HCT116 (cell line): ENCODE results near the gene TAF3. TPM values are rescaled to one million over a fixed set of nuclear protein-coding genes. Genes with fewer than 3 reads are reported as not detected.

Experiments used
- ATAC-seq: fragments of 200-7000 bp; cut with Tn5 transposase; 2 replicates; pipeline ENCODE4 v1.9.1; 2020; ENCODE audit warnings: mild to moderate bottlenecking, moderate library complexity
- BruUV-seq: library from RNA; stranded (reverse); fragments of 400-500 nt; replicated peaks from 2 replicates; lab custom pipeline; 2021; lab: Mats Ljungman, UMichigan
- CTCF ChIA-PET: fragments of 300-600 bp; sonication (Branson Sonifier 250); formaldehyde crosslinking; loops from one replicate; lab custom pipeline; 2021; ENCODE audit warnings: antibody characterized with exemption; lab: Charles Lee
- POLR2A ChIA-PET: fragments of 300-600, 350-600 bp; sonication (Branson Sonifier 250); formaldehyde crosslinking; loops from one replicate; lab custom pipeline; 2021; ENCODE audit warnings: antibody characterized with exemption; lab: Charles Lee
- RAD21 ChIA-PET, 2 experiments: fragments of 300-600 bp; sonication (Branson Sonifier 250); formaldehyde crosslinking; loops; one replicate each; lab custom pipeline; 2023; ENCODE audit warnings: low total read pairs in 2 of 2; ENCODE audit not compliant: uncharacterized antibody in 2 of 2, unreplicated experiment in 2 of 2, low non-redundant PET in 1 of 2; lab: Charles Lee
- DNase-seq: peaks from one replicate; pipeline ENCODE4 v3.0.0-alpha.2; 2010; ENCODE audit warnings: low read depth, low spot score
- H2AFZ ChIP-seq: fragments of 200-600 bp; shearing (Covaris generic), sonication (generic); 2 replicates; pipeline ENCODE4 v1.6.1; 2017; ENCODE audit warnings: low read depth, mixed run types, mixed read lengths, antibody characterized with exemption, low read length; ENCODE audit not compliant: poor library complexity, severe bottlenecking
- H3K27ac ChIP-seq: 2 replicates; pipeline ENCODE4 v1.5.1; 2012; ENCODE audit warnings: low read depth, low read length
- H3K27me3 ChIP-seq: fragments of 200-600 bp; sonication (generic); 2 replicates; pipeline ENCODE4 v1.6.1; 2016; ENCODE audit warnings: mixed run types, low read length, mixed read lengths; ENCODE audit not compliant: insufficient read depth
- H3K36me3 ChIP-seq, 2 experiments: fragments of 200-500 bp in 1 of 2; fragments of 200-600 bp in 1 of 2; sonication (Bioruptor generic) in 1 of 2; sonication (generic) in 1 of 2; 2 replicates each; pipeline versions ENCODE4 v1.5.1 to v1.6.1; 2014 to 2016; ENCODE audit warnings: low read length in 2 of 2, inconsistent platforms in 1 of 2, mixed read lengths in 1 of 2, mixed run types in 1 of 2; ENCODE audit not compliant: insufficient read depth in 2 of 2, control insufficient read depth in 1 of 2
- H3K4me1 ChIP-seq, 2 experiments: fragments of 200-600 bp in 1 of 2; sonication (generic) in 1 of 2; 2 replicates each; pipeline versions ENCODE4 v1.5.1 to v1.6.1; 2012 to 2017; ENCODE audit warnings: low read length in 2 of 2, inconsistent platforms in 1 of 2, mild to moderate bottlenecking in 1 of 2, mixed read lengths in 1 of 2, mixed run types in 1 of 2, moderate library complexity in 1 of 2; ENCODE audit not compliant: insufficient read depth in 2 of 2, control insufficient read depth in 1 of 2
- H3K4me2 ChIP-seq: fragments of 200-600 bp; sonication (generic); 2 replicates; pipeline ENCODE4 v1.6.1; 2017; ENCODE audit warnings: mixed run types, low read length, mixed read lengths
- H3K4me3 ChIP-seq, 2 experiments: fragments of 200-600 bp in 1 of 2; sonication (generic) in 1 of 2; replicated peaks in 1 of 2; 2 replicates each; pipeline ENCODE4 v1.5.1; 2011 to 2016; ENCODE audit warnings: low read length in 2 of 2, control low read depth in 1 of 2, low read depth in 1 of 2, mild to moderate bottlenecking in 1 of 2, mixed read lengths in 1 of 2, mixed run types in 1 of 2
- H3K79me2 ChIP-seq: fragments of 200-600 bp; sonication (generic); 2 replicates; pipeline ENCODE4 v1.6.1; 2017; ENCODE audit warnings: mild to moderate bottlenecking, mixed run types, low read length, moderate library complexity, mixed read lengths; ENCODE audit not compliant: insufficient read depth
- H3K9ac ChIP-seq: fragments of 200-600 bp; sonication (generic); 2 replicates; pipeline ENCODE4 v1.6.1; 2016; ENCODE audit warnings: low read length, mixed read lengths
- H3K9me2 ChIP-seq: fragments of 200-600 bp; sonication (generic), shearing (Covaris generic); 2 replicates; pipeline ENCODE4 v1.6.1; 2017; ENCODE audit warnings: mixed run types, mild to moderate bottlenecking, moderate library complexity; ENCODE audit not compliant: insufficient read depth
- H3K9me3 ChIP-seq, 2 experiments: fragments of 200-500 bp in 1 of 2; fragments of 200-600 bp in 1 of 2; sonication (Bioruptor generic) in 1 of 2; sonication (generic) in 1 of 2; 2 replicates each; pipeline ENCODE4 v1.6.1; 2014 to 2017; ENCODE audit warnings: low read length in 2 of 2, mixed read lengths in 2 of 2, inconsistent platforms in 1 of 2, low read depth in 1 of 2, mild to moderate bottlenecking in 1 of 2, mixed run types in 1 of 2, moderate library complexity in 1 of 2; ENCODE audit not compliant: control insufficient read depth in 1 of 2, insufficient read depth in 1 of 2
- H4K20me1 ChIP-seq: fragments of 200-600 bp; sonication (generic), shearing (Covaris generic); 2 replicates; pipeline ENCODE4 v1.6.1; 2017; ENCODE audit warnings: mixed run types, mild to moderate bottlenecking, moderate library complexity; ENCODE audit not compliant: insufficient read depth
- CEBPB ChIP-seq: IDR thresholded peaks from 2 replicates; pipeline ENCODE4 v1.6.1; 2012; ENCODE audit warnings: low read depth
- CTCF ChIP-seq, 3 experiments: fragments of 200-600 bp in 1 of 3; sonication (generic) in 1 of 3; IDR thresholded peaks in 2 of 3; conservative IDR thresholded peaks in 1 of 3; 2 replicates each; pipeline ENCODE4 v1.5.1; 2012 to 2017; ENCODE audit warnings: low read depth in 2 of 3, low read length in 2 of 3, antibody characterized with exemption in 1 of 3, borderline replicate concordance in 1 of 3, control low read depth in 1 of 3, mild to moderate bottlenecking in 1 of 3, mixed read lengths in 1 of 3, mixed run types in 1 of 3, moderate library complexity in 1 of 3; ENCODE audit not compliant: insufficient read depth in 1 of 3
- EGR1 ChIP-seq: IDR thresholded peaks from 2 replicates; pipeline ENCODE4 v1.6.1; 2012; ENCODE audit warnings: low read depth
- EZH2 ChIP-seq: fragments of 200-600 bp; sonication (generic); IDR thresholded peaks from 2 replicates; pipeline ENCODE4 v1.6.1; 2017; ENCODE audit warnings: antibody characterized with exemption, mixed run types
- EZH2phosphoT487 ChIP-seq: fragments of 200-600 bp; IDR thresholded peaks from 2 replicates; pipeline ENCODE4 v1.6.1; 2018; ENCODE audit warnings: antibody characterized with exemption, borderline replicate concordance
- JUND ChIP-seq: IDR thresholded peaks from 2 replicates; pipeline ENCODE4 v1.6.1; 2012
- RAD21 ChIP-seq: IDR thresholded peaks from 2 replicates; pipeline ENCODE4 v1.6.1; 2012; ENCODE audit warnings: low read depth, mild to moderate bottlenecking
- SP1 ChIP-seq: IDR thresholded peaks from 2 replicates; pipeline ENCODE4 v1.6.1; 2012; ENCODE audit warnings: low read depth
- TCF7L2 ChIP-seq: IDR thresholded peaks from 2 replicates; pipeline ENCODE4 v1.7.0; 2011; ENCODE audit warnings: borderline replicate concordance, inconsistent platforms; ENCODE audit not compliant: insufficient read depth, insufficient read length; ENCODE audit errors: extremely low read depth
- YY1 ChIP-seq: IDR thresholded peaks from 2 replicates; pipeline ENCODE4 v1.6.1; 2011; ENCODE audit warnings: low read length, low read depth, moderate library complexity, mild to moderate bottlenecking; ENCODE audit not compliant: insufficient replicate concordance; ENCODE audit errors: extremely low read depth
- ZBTB33 ChIP-seq: IDR thresholded peaks from 2 replicates; pipeline ENCODE4 v1.6.1; 2011; ENCODE audit warnings: mild to moderate bottlenecking, low read length, moderate library complexity; ENCODE audit not compliant: insufficient replicate concordance; ENCODE audit errors: extremely low read depth
- ZNF274 ChIP-seq: fragments of 200-500 bp; sonication (Bioruptor generic); IDR thresholded peaks from 2 replicates; pipeline ENCODE4 v1.6.1; 2014; ENCODE audit warnings: mild to moderate bottlenecking, low read depth, low read length, inconsistent platforms
- intact Hi-C: fragments of 100-400 bp; cut with micrococcal nuclease; formaldehyde crosslinking; loops from 2 replicates; pipeline ENCODE4 v1.10.0; 2022
- total RNA-seq: library from RNA; stranded (reverse); gene quantifications from one replicate; pipeline ENCODE4 v1.2.1, GENCODE V29; 2021; ENCODE audit not compliant: unreplicated experiment

Gene TAF3
- total RNA-seq, 1 experiment from 2014 or later: 8.0 TPM

GRCh38 chr10:8061274-8062211, 243.2 kb downstream of the TAF3 start:
- TF ChIP-seq EGR1 (no peak), YY1 (no peak), EZH2phosphoT487 (no peak), TCF7L2 (no peak), RAD21 (no peak), CTCF (IDR thresholded peaks at IDR 0.05 in 2 of 3, conservative IDR thresholded peaks at IDR 0.05 in 1 of 3; ENCODE audit: borderline replicate concordance in 1 of 3, insufficient read depth in 1 of 3, low read depth in 2 of 3, low read length in 2 of 3) (no peak), ZNF274 (no peak), EZH2 (no peak), JUND (no peak), SP1 (no peak), ZBTB33 (no peak), CEBPB (no peak)
- H3K4me1 ChIP-seq: no peaks in the 10 kb centered on the region
- no peaks in the 10 kb centered on the region for H3K9me2 ChIP-seq
- H3K79me2 ChIP-seq: no peaks in the 10 kb centered on the region
- DNase-seq: no peak
- intact Hi-C loops: no loop called here
- H3K27ac ChIP-seq: no peak overlapping the region
- H4K20me1 ChIP-seq: no peaks in the 10 kb centered on the region
- RAD21 ChIA-PET: no interaction called here
- CTCF ChIA-PET: no interaction called here
- BruUV-seq: no TSS peak
- no peak for ATAC-seq
- no peak overlapping the region for H3K4me2 ChIP-seq
- H3K36me3 ChIP-seq: no peaks in the 10 kb centered on the region
- no peaks in the 10 kb centered on the region for H3K27me3 ChIP-seq
- H2AFZ ChIP-seq: no peak overlapping the region
- no peak overlapping the region for H3K9ac ChIP-seq
- no peaks in the 10 kb centered on the region for H3K9me3 ChIP-seq
- no peak overlapping the region for H3K4me3 ChIP-seq
- POLR2A ChIA-PET: no interaction called here
